GM12872 (cell line): ENCODE measurements around the gene VWA5B2.

Source experiments
- TF ChIP-seq, protein P1 (sequence below): IDR thresholded peaks from 3 replicates; pipeline ENCODE4 v1.5.1; 2011; ENCODE audit warnings: low read depth, mild to moderate bottlenecking, low read length, moderate library complexity; ENCODE audit not compliant: insufficient read depth

Gene VWA5B2

DNA sequence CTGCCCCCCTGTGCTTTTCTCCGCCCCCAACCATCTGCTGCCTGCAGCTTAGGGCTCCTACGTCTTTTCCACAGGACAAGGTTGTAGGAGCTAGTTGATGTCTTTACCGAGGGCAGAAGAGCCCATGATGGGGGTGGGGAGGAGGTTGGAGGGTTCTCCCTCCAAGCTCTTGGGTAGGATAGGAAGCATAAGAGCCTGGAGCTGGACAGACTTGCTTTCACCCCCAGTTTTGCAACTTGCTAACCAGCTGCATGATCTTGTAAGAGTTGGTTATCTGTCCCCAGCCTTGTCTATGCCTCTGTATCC, 42.5 kb upstream of the VWA5B2 start:
- TF ChIP-seq, protein P1, sequence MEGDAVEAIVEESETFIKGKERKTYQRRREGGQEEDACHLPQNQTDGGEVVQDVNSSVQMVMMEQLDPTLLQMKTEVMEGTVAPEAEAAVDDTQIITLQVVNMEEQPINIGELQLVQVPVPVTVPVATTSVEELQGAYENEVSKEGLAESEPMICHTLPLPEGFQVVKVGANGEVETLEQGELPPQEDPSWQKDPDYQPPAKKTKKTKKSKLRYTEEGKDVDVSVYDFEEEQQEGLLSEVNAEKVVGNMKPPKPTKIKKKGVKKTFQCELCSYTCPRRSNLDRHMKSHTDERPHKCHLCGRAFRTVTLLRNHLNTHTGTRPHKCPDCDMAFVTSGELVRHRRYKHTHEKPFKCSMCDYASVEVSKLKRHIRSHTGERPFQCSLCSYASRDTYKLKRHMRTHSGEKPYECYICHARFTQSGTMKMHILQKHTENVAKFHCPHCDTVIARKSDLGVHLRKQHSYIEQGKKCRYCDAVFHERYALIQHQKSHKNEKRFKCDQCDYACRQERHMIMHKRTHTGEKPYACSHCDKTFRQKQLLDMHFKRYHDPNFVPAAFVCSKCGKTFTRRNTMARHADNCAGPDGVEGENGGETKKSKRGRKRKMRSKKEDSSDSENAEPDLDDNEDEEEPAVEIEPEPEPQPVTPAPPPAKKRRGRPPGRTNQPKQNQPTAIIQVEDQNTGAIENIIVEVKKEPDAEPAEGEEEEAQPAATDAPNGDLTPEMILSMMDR = no peak

DNA sequence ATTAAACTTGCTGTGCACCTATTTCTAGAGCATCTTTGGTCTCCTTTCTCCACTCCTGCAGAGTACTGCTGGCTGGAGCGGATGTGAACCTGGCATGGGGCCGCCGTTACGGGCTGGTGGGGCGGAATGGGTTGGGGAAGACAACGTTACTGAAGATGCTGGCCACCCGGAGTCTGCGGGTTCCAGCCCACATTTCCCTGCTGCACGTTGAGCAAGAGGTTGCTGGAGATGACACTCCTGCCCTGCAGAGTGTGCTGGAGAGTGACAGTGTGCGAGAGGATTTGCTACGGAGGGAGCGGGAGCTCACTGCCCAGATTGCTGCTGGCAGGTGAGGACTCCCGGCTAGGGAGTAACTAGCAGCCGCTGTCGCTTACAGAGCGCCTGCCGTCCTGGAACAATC, 41.3 kb upstream of the VWA5B2 start:
- TF ChIP-seq, protein P1 = no peak

GRCh38 chr3:184189421-184189820, 40.0 kb upstream of the VWA5B2 start:
- TF ChIP-seq, protein P1 = no peak

GRCh38 chr3:184192889-184193288, 36.5 kb upstream of the VWA5B2 start:
- TF ChIP-seq, protein P1 = no peak

DNA sequence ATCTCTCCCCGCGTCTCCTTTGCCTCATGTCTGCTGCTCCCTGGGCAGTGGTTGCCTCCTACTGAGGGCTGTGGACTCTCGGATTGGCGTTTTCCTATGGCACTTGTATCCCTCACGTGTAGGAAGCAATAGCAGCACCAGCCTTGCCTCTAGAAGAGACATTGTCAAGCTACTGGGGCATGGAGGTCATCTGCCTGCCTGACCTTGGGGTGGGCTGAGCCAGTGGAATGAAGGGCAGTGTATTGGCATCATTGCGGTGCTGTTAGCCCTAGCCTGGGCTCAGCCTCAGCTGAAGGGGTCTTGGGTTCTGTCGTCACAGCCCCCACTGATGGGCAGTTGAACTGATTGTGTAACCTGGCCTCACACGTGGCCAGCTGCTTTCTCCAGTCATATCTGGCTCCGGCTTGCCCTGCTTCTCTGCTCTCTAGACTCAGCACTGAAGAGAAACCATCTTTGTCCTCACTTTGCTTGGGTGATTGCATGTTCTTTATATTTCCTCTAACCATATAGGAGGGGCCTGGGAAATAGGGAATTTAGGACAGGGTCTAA, 35.3 kb upstream of the VWA5B2 start:
- TF ChIP-seq, protein P1 = no peak

DNA sequence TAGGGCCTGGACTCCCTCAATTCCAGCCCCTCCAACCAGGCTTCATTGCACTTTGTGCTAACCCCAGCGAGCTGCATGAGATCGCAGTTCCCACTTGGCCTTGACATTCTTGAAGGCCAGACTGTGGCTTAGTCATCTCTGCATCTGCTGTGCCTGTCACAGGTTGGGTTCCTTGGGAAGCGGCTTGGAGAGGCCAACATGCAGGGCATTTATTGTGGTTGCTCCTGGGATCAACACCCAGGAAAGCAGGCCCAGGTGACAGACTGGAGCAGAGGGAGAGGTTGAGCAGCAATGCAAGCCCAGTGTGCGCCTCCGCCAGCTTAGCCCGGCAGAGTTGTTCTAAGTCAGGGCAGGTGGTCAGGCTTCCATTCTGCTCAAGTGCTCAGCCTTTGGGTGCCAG, 32.8 kb upstream of the VWA5B2 start:
- TF ChIP-seq, protein P1 = no peak

- TF ChIP-seq, protein P1 = no peak
Measured at GRCh38 chr3:184198509-184198908, 30.9 kb upstream of the VWA5B2 start.

GRCh38 chr3:184200825-184201224, 28.6 kb upstream of the VWA5B2 start:
- TF ChIP-seq, protein P1 = no peak
